Mucosa of stomach (tissue), 1 donor: ENCODE results near the gene IPO9.

Source experiments
- H3K27me3 ChIP-seq: one replicate; pipeline ENCODE4 v1.7.0; 2013; ENCODE audit warnings: mild to moderate bottlenecking, low read length; ENCODE audit not compliant: control insufficient read depth, insufficient read depth
- H3K36me3 ChIP-seq: one replicate; pipeline ENCODE4 v1.7.0; 2013; ENCODE audit warnings: low read length; ENCODE audit not compliant: control insufficient read depth, insufficient read depth
- H3K4me1 ChIP-seq: one replicate; pipeline ENCODE4 v1.7.0; 2013; ENCODE audit warnings: mild to moderate bottlenecking, low read length; ENCODE audit not compliant: control insufficient read depth, insufficient read depth
- H3K4me3 ChIP-seq: one replicate; pipeline ENCODE4 v1.7.0; 2013; ENCODE audit warnings: low read length
- H3K9ac ChIP-seq: one replicate; pipeline ENCODE4 v1.7.0; 2013; ENCODE audit warnings: mild to moderate bottlenecking, low read length, moderate library complexity
- H3K9me3 ChIP-seq: one replicate; pipeline ENCODE4 v1.7.0; 2013; ENCODE audit warnings: mild to moderate bottlenecking, low read length, moderate library complexity; ENCODE audit not compliant: control insufficient read depth
- donor health status: Pancreatic carcinoma.

IPO9 gene

GRCh38 chr1:201905234-201905890, 76.4 kb downstream of the IPO9 start:
- Histone ChIP-seq H3K4me1 (peaks cover 8% of the 10 kb centered on the region), H3K27me3 (peaks cover 7% of the 10 kb centered on the region), H3K4me3 (no peak overlapping the region), H3K36me3 (no peaks in the 10 kb centered on the region), H3K9ac (peak overlapping the region; percentile 26), H3K9me3 (no peaks in the 10 kb centered on the region)

DNA sequence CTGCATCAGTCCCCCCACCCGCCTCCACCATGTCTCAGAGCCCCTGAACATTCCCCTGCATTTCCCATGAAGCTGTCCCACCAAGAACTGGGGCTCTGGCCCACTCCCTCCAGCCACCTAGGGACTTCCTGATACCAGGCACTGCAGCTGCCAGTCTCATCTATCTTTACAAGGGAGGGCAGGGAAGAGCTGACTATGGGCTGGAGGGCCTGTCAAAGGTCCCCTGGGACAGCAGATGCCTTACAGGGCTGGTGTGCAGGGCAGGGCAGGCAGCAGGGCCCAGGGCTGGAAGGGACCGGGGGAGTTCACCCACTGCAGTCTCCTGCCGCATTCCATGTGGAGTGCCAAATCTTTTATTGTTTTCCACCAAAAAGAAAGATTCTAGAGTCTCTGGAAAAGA, 77.4 kb downstream of the IPO9 start:
- H3K27me3 ChIP-seq = peaks cover 7% of the 10 kb centered on the region
- no peaks in the 10 kb centered on the region for H3K36me3 ChIP-seq
- no peak overlapping the region for H3K4me3 ChIP-seq
- no peak overlapping the region for H3K9ac ChIP-seq
- peaks cover 8% of the 10 kb centered on the region for H3K4me1 ChIP-seq
- H3K9me3 ChIP-seq = no peaks in the 10 kb centered on the region

DNA sequence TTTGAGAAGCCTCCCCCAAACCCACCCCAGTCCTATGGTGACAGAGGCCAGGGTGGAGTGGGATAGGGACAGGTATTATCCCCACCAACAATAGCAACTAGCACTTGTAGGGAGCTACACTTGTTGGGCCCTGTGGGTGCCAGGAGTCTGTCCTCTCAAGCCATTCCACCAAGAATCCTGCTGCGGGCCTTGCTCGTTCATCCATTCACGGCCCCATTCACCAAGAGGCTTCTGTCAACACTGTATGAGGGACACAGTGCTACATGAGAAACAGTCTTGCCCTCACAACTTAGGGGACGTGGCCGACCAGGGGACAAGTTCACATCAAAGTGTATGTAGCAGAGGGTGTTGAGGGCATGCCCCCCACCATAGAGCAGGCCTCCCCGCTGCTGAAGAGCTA, 78.7 kb downstream of the IPO9 start:
- peaks cover 8% of the 10 kb centered on the region for H3K4me1 ChIP-seq
- no peak overlapping the region for H3K4me3 ChIP-seq

DNA sequence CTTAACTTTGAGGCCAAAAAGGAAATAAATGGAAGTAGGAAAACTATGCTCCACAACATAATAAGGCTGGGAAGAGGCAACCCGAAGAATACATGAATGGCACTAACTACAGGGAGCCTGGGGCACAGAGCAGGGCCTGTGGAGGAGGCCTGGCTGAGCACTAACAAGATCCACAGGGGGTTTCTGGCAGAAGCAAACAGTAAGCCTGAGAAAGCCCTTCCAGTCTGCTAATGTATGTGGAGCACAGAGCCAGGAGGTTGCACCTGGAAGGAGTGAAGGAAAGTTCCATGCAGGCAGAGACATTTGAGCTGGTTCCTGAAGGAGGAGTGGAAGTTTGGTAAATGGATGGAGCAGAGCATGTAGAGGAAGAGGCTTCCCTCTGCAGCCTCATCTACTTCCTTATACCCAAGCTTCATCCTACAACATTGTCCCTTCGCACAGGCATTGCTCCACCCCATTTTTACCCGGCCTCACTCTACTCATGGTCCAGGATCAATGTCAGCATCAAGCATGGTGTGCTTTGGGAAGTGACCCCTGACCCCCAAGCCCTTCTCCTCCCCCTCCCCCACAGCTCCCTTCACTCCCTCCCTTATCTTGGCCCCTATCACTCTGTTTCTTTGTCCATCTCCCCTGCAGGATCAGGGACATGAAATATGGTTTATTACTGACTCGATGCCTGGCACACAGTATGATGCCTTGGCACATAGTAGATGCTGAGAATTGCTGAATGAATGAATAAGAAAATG, 83.0 kb downstream of the IPO9 start:
- peaks cover 7% of the 10 kb centered on the region for H3K27me3 ChIP-seq
- no peaks in the 10 kb centered on the region for H3K36me3 ChIP-seq
- H3K9ac ChIP-seq = no peak overlapping the region
- H3K9me3 ChIP-seq = no peaks in the 10 kb centered on the region
- H3K4me3 ChIP-seq = no peak overlapping the region
- H3K4me1 ChIP-seq = no peaks in the 10 kb centered on the region

More for the DNA sequence above, 78.7 kb downstream of the IPO9 start:
- no peaks in the 10 kb centered on the region for H3K36me3 ChIP-seq
- H3K27me3 ChIP-seq = peaks cover 7% of the 10 kb centered on the region
- no peak overlapping the region for H3K9ac ChIP-seq
- no peaks in the 10 kb centered on the region for H3K9me3 ChIP-seq

DNA sequence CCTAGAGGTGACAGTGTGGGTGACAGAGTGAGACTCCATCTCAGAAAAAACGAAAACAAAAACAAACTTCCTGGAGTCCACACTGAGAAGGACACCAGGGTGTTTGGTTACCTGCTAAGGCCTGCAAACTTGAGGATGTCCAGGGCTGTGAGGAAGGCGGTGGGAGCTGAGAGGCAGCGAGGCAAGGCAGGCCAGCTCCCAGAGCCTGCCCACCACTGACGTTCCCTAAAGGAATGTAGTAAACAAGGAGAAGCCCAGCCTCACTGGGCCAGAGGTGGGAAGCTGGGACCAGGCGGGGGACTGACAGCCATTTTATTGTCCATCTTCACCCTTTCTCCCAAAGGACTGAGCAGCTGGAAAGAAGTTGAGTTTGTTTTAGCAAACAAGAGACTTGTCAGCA, 83.9 kb downstream of the IPO9 start:
- H3K9ac ChIP-seq = no peak overlapping the region
- no peaks in the 10 kb centered on the region for H3K9me3 ChIP-seq

DNA sequence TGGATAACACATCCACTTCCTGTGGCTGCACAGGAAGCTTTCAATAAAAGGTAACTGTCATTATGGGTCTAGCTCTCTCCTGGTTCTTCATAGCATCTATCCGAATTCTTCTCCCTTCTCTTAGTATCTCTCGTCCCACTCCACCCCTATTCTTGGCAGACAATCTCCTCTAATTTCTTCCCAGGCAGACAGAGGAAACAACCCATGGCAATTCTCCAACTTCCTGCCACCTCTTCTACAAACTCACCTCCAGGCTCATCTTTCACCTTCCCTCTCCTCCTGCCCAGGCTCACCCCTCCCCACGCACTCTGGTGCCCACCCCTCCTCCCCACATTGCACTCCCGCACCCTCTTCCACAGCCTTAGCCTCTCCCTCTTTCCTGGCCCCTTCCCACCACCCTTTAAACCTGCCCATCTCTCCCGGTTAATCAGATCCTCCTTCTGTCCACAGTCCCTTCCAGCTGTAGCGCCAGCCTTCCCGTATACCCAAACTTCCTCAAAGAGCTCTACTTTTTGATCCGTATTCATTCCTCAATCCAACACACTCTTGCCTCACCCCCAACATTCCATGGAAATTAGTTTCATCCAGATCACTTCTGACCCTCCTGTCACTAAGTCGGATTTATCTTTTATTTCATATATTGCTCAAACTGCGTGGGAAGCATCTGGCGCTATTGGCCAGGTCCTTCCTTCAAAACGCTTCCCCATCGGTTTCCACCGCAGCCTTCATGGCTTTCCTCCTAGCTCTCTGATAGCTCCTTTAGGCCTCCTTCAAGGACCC, 85.7 kb downstream of the IPO9 start:
- peaks cover 3% of the 10 kb centered on the region for H3K27me3 ChIP-seq
- H3K9me3 ChIP-seq = no peaks in the 10 kb centered on the region
- no peak overlapping the region for H3K9ac ChIP-seq
- no peaks in the 10 kb centered on the region for H3K36me3 ChIP-seq
- no peak overlapping the region for H3K4me3 ChIP-seq
- no peaks in the 10 kb centered on the region for H3K4me1 ChIP-seq

More for the DNA sequence above, 83.9 kb downstream of the IPO9 start:
- Histone ChIP-seq H3K27me3 (peaks cover 7% of the 10 kb centered on the region), H3K36me3 (no peaks in the 10 kb centered on the region), H3K4me1 (no peaks in the 10 kb centered on the region), H3K4me3 (no peak overlapping the region)

- Histone ChIP-seq H3K9me3 (no peaks in the 10 kb centered on the region), H3K4me1 (no peaks in the 10 kb centered on the region), H3K9ac (no peak overlapping the region), H3K36me3 (no peaks in the 10 kb centered on the region), H3K27me3 (no peaks in the 10 kb centered on the region), H3K4me3 (no peak overlapping the region)
Measured at GRCh38 chr1:201916649-201917249, 87.8 kb downstream of the IPO9 start.

DNA sequence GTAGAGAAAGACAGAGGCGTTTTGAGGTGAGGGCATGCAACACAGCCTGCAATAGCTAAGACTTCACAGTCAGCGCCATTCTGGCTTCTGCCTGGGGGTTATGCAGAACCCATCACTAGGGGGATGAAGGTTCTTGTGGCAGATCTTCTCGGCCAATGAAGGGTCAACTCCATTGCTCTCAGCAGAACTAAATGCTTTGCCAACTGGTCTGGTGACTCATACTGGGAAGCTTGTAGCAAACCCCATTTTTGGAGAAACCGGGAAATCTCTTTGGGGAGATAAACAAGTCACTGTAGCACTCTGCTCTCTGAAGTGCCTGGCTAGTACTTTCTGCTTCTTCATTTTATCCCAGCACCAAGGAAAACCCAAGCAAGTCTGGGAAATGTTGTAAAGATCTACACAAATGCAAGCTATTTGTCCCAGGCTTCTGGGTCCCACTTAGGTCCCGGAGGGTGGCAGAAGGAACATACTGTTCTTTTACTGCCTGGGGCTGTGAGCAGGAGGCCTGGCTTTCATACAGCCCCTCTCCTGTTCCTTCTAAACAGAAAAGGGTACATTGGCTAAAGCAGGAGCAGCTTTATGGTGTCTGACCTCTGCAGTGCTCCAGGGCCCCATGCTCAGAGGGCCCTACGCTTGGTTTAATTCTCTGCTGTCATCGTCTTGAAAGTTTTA, 88.5 kb downstream of the IPO9 start:
- Histone ChIP-seq H3K9ac (no peak overlapping the region), H3K36me3 (no peaks in the 10 kb centered on the region), H3K27me3 (no peaks in the 10 kb centered on the region), H3K4me3 (no peak overlapping the region), H3K4me1 (no peaks in the 10 kb centered on the region), H3K9me3 (no peaks in the 10 kb centered on the region)

DNA sequence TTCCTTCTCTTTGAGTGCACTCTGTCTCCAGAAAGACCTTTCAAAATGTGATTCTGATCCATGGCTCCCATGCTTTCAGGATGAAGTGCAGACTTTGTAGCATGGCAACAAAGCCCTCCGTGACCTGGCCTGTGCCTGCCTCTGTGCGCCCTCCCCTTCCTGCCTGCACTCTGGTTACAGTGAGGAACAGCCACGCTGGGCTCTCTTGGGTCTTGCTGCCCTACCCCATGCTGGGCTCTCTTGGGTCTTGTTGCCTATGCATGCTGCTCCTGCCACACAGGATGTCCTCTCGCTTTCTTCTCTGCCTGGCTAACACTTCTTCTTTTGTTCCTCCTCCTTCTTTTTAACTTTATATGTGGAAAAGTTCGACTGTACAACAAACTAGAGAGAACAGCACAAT, 89.4 kb downstream of the IPO9 start:
- Histone ChIP-seq H3K4me1 (no peaks in the 10 kb centered on the region), H3K27me3 (no peaks in the 10 kb centered on the region), H3K9ac (no peak overlapping the region), H3K9me3 (no peaks in the 10 kb centered on the region), H3K4me3 (no peak overlapping the region), H3K36me3 (no peaks in the 10 kb centered on the region)

GRCh38 chr1:201921952-201922558, 93.1 kb downstream of the IPO9 start:
- no peaks in the 10 kb centered on the region for H3K4me1 ChIP-seq
- no peak overlapping the region for H3K4me3 ChIP-seq
- H3K9ac ChIP-seq = no peak overlapping the region
- no peaks in the 10 kb centered on the region for H3K9me3 ChIP-seq
- H3K36me3 ChIP-seq = no peaks in the 10 kb centered on the region
- H3K27me3 ChIP-seq = no peaks in the 10 kb centered on the region

- Histone ChIP-seq H3K36me3 (no peaks in the 10 kb centered on the region), H3K9ac (no peak overlapping the region), H3K4me3 (no peak overlapping the region), H3K9me3 (no peaks in the 10 kb centered on the region), H3K27me3 (peaks cover 2% of the 10 kb centered on the region), H3K4me1 (no peaks in the 10 kb centered on the region)
Measured at GRCh38 chr1:201925301-201925567, 96.3 kb downstream of the IPO9 start.
